ENCODE data around the gene ACSF3.
"Not testable (repeated sequence)": the region's sequence is repeated elsewhere in the genome, so short reads cannot be mapped to it uniquely, and the experiment has no call there.

ACSF3 gene

DNA sequence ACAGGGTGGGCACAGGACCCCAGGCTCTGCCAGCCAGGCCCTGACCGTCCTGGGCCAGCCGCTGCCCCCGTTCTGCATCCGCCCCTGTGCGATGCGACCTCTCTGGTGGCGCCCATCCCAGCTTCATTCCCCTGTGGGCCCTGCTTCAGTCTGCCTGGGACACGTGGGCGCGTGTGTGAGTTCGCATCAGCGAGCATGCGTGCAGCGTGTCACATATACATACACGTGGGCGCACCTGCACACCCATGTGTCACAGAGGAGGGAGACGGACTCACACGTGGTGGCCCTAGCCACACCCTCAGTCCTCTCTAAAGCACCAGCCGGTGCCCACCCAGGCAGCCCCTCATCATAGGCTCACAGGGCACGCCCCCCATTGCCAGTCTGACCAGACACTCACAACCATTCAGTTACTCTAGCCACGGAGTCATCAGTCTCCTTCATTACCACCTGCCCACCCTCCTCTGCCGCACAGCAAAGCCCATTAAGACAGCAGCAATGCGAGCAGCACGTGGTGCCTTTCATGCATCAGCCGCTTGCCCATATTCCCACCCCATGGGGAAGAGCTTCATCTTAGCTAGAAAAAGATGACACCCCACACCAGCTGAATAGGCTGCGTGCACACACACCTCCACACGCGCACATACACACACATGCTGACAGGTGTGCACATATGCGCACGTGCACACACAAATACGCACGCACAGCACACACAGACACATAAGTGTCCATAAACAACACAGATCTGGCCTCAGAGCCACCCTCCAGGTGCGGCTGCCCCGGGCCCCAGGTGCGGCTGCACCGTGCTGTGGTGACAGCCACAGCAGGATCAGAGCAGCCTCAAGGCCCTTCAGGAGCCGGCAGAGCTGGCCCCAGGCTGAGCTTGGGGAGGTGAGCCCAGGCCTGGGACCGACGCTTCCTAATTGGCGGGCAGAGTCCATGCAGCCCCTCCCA lies 68.4 kb downstream of the ACSF3 start:
- DNase-seq (ENCODE audit: low read depth): no peak

DNA sequence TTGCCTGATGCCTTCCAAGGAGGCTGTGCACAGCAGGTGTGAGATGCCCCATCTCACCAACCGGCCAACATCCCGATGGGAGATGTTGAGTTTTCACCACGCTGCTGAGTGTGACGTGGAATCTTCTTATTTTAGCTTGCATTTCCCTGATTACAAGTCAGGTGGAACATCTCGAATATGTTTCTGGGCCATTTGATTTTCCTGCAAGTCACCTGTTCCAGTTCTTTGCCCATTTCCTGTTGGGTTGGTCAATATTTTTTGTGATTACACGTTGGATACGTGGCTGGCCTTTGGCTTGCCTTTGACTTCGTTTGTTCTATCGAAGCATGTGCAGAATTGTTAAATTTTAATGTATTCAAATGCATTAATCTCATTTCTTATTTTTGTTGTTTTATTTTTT lies 69.6 kb downstream of the ACSF3 start:
- DNase-seq (ENCODE audit: low read depth): no peak

DNA sequence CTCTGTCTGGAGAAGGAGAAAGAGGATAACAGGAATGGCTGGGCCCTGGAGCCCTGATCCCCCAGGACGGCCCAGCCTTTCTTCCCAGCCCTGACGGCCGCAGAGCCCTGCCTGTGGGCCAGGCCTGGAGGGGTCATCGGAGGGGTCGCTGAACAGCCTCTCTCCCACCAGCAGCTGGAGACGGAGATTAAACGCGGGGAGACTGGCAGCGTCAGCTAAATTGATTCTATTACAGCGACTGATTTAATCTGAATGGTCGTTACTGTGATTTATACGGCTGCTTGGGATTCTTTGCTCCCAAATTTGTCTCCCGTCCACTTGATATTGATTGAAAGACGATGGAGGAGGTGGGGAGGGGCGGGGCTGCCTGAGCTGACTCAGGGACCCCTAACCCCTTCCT lies 70.8 kb downstream of the ACSF3 start:
- no peak for DNase-seq (ENCODE audit: low read depth)

DNA sequence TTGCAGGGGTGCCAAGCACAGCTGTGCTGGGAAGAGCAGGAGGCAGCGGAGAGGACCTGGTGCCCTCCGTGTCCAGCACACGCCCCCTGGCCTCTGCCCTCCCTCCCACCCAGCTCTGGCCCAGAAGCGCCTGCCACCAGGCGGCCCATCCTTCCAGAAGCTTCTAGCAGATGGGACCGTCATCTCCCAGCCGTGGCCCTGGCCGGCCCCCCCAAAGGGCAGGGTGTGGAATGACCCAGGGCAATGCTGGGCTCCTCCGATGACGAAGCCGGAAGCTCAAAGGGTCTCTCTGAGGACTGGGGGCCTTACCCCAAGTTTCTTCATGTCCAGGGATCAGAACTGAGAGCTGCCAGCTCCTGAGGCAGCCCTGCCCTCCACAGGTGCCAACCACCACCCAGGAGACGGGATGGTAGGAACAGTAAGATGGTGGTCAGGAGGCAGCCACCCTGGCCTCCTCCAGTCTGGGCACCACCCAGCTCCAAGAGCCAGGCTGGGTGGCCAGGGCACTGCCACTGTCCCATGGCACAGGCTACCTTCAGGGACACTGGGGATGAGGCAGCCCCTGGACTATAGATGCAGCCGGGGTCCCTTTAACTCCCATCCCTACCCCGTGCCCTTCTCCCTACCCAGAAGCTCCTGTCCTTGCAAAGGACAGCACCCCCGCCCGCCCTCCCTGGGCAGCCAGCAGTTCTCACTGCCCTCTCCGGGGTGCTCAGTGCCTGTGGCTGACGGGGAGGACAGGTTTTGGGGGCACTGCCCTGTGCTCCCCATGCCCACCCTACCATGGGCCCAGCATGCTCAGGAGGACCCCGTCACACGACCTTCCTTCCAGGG lies 71.4 kb downstream of the ACSF3 start:
- no peak for DNase-seq (ENCODE audit: low read depth)

DNA sequence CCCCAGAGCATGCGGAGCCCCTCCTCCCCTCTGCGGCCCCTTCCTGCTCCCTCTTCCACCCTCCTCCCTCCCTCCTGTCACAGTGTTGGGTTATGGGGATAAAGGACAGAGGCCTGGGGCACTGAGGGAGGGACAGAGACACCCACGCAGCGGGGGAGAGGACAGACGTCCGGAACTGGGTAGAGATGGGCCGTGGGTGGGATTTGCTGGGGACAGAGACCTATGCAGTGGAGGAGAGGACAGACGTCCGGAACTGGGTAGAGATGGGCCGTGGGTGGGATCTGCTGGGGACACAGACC lies 72.0 kb downstream of the ACSF3 start:
- DNase-seq (ENCODE audit: low read depth): not testable (repeated sequence)

DNA sequence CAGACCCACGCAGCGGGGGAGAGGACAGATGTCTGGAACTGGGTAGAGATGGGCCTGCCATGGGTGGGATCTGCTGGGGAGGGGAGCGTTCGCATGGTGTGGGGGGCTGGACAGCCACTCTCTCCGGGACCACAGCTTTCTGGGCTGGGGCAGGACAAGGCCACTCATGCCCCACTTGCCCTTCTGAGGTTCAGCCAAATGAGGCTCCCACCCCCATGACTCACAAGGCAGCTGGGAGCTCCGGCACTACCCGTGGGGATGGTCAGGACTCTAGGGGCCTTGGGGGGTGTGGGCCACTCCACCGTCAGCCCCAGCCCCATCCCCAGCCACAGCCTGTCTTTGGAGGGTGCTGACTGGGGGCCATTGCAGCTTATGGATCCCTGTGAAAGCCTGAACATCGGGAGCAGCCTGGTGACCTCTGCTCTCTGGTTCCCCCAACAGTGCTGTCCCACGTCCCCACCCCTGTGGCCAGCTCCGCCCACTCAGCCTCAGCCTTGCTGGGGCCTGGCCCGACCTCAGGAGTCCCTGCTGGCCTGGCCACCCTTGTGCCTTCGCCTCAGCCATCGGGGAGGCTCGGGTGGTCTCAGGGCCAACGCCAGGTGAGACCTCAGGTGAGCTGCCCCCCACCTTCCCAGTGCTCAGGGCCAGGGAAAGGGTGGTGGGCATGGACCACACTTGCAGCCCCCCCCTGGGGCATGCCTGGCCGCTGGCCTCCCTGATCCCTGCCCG lies 73.2 kb downstream of the ACSF3 start:
- DNase-seq (ENCODE audit: low read depth): no peak

DNA sequence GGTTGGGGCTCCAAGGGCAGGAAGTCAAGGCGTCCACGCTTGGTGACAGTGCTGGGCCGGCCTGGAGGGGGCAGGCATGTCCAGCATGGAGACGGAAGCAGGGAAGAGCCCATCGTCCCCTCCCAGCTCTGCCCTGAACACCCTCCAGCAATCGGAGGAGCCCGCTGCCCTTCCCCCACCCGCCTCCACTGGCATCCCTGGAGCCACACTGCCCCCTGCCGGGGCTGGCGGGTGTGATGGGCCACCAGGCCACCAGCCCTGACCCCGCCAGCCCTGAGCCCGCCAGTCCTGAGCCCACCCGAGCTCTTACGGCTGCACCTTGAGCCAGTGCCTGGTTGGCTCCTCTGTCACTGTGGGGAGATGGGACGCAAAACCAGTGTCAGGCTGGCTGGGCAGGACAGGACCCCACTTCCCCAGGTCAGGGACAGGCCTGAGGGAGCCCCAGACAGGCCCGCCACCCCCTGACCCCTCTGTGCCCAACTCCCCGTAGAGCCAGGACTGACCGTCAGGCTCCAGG lies 73.8 kb downstream of the ACSF3 start:
- DNase-seq (ENCODE audit: low read depth): no peak

DNA sequence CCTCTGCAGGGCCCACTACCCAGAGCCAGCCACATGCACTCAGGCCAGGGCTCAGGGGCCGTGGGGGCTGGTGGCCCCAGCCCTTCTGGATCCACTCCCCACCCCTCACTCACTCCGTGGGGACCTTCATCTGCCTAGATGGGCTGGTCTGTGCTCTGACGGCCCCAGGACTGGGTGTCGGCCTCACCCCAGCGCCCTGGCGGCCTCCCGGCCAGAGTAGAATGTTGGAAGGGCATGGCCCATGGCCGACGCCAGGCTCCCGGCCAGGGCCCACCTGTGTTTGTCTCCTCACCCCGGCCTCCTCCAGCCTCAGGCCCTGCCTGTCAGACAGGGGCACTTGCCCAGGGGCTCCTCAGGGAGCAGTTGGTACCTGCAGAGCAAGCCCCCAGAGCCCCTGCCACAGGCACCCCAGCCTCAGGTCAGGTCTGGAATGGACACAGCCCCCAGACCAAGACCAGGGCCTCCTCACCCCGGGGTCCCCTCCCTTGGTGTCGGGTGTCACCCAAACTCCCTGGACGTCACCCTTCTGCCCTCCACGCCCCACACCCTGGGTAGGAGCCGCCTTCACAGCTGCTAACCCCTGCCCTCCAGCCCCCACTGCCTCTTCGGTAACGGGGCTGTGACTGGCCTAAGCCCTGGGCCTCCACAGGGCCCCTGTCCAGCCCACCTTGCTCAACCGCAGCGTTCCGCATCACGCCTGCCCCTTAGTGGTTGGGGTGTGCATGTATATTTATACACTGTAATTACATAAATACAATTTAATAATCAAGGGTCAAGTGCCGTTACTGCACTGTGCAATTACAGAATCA lies 74.9 kb downstream of the ACSF3 start:
- no peak for DNase-seq (ENCODE audit: low read depth)

DNA sequence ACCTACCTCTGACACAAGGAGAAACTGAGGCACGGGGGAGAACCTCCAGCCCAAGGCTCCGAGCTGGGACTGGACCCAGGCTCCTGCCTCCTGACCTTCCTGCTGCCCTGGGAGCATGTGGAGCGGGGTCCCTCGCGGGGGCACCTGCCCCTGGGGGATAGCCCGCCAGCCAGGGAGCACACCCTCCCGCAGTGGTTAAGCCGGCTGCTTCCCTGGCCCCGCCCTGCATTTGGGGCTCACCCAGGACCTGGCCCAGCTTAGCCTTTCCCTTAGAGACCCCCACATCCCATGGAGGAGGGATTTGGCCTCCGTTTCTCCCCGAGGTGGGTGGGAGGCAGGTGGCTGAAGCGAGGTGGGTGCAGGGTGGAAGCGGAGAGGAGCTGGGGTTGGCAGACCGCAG lies 76.1 kb downstream of the ACSF3 start:
- DNase-seq (ENCODE audit: low read depth): no peak

DNA sequence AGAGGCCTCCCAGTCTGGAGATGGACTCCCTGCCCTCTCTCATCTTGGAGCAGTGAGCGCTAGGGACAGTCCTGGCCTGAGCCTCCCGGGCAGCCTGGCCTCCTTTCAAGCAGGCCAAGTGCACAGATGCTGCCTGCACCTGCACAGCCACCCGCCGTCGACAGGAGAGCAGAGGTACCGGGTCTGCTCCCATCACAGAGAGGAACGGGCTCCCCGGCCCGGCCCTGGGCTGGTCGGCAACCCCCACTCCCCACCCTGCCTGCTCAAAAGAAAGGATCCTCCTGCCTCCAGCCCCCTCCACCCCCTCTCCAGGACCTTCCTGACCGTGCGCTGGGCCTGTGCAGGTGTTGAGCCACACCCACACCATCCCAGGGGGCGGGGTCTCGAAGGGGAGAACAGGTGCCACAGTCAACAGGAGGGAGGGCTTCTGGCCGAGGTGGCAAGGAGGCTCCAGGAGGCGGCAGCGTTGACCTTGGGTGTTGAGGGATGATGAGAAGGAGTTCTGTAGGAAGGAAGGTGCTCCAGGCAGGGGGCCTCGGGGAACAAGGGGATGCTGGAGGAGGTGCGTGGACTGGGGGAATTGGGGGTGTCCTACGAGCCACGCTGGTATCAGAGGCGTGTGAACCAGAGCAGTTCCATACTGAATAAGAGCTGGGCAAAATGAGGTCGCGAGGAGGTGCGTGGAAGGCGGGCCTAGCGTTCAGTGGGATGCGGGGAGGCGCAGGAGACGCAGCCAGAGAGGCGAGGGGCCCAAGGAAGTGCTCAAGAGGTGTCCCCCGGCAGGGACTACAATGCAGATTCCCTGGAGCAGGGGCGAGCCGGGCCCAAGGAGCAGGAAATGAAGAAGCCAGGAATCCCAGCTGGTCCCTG lies 76.9 kb downstream of the ACSF3 start:
- no peak for DNase-seq (ENCODE audit: low read depth)

DNA sequence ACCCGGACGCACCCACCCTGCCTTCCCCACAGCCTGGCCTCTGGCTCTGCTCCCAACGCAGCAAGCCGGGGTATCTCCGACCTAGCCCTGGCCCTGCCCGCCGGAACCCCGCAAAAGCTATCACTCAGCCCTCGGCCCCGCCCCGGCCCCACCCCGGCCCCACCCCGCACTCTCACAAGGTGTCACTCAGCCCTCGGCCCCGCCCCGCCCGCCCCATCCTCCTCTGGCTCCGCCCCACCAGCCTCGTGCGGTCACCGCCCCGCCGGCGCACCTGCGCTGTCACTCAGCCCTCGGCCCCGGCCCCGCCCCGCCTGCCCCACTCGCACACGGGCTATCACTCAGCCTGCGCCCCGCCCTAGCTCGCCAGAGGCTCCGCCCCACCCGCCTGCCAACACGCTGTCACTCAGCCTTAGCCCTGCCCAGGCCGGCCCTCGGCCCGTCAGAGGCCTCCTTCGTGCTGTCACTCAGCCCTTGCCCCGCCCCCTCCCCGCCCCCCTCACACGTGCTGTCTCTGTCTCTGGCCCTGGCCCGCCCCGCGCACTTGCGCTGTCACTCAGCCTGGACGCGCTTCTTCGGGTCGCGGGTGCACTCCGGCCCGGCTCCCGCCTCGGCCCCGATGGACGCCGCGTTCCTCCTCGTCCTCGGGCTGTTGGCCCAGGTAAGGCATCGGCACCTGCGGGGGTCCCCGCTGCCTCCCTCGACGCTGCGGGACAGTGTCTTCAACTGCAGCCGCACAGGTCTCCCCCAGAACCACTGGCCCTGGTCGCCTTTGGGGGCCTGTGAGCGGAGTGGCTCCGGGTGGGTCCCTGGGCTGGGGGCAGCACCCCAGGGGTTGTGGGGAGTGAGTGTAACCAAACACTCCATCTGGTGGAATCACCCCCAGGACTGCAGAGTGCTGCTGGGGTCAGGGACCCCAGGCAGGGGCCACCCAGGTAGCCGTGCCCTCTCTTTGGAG lies 77.8 kb downstream of the ACSF3 start, which contains the start of gene CDH15:
TSS of gene CDH15 (plus strand) at position 533 of the 955 bp plus-strand sequence. CDS start at position 617, 84 bp downstream.
- DNase-seq (ENCODE audit: low read depth): peak; percentile 66

DNA sequence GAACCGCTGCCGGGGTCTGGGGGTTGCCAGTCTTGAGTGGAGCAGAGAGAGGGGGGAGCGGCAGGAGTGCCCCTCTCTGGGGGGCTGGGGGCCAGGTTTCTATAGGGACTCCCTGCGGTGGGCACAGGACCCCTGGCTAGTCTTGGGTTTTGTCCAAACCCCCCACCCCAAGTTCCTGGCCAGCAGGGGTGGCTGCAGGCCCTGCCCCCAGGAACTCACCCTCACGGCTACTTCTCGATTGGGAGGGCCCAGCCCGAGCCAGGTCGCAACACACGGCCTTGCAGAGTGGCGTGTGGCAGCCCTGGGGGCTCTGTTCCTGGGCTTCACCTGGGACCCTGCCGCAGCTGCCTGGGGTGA lies 78.5 kb downstream of the ACSF3 start:
- DNase-seq (ENCODE audit: low read depth): no peak

DNA sequence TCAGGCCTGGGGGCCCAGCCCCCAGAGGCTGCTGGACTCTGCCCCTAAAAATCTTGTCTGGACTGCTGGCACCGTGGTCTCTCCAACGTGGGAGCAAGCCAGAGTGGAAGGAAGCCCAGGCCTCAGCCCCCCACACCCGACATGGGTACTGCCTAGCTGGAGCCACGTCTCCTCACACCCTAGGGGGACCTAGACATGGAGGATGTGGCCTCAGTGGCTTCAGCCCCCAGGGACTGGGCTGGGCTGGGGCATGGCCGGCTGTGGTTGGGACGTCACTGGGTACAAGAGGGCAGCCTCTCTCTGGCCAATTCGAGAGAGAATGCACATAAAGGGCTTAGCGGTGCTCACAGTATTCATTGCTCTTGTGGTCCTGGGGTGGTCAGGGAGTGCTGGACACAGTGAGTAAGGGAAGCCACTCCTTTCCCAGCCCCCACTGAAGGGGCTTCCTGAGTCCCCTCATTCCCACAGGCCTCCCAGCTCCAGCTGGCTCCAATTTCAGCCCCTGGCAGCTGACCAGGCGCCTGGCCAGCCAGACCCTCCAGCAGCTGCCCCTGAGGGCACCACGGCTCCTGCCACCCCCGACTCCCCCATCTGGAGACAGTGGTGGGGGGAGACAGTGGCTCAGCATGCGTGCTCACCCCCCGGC lies 79.0 kb downstream of the ACSF3 start:
- no peak for DNase-seq (ENCODE audit: low read depth)

DNA sequence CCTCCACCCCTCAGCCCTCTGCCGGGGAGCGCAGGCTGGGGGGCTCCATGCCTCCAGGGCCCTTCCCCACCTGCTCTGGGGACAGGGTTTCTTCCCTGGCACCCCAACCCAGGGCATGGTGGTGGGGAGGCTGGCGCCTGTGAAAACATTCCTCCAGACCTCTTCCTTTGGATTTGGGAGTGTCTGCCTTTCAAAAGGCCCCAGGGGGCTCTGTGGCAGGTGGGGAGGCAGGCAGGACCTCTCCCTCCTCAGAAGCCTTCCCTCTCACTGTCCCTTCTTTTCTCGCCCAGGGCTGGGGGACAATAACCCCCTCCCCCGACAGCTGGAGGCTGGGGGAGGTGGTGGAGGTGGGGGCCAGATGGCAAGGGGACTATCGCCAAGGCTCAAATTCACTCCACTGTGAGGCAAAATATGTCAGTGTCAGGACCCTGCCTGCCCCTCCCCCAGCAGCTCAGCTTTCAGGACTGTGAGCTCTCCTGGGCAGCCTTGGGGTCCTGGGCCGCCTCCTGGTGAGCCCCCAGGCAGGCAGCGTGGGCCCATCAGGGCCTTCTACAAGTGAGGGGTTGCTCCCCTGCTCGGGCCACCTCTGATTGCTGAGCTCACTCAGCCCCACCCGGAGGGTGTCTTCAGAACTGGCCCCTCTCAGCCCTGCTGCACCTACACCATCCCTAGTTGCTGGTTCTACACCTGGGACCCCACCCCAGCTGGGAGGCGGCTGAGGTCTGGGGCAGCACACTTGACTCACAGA lies 79.7 kb downstream of the ACSF3 start:
- DNase-seq (ENCODE audit: low read depth): no peak

DNA sequence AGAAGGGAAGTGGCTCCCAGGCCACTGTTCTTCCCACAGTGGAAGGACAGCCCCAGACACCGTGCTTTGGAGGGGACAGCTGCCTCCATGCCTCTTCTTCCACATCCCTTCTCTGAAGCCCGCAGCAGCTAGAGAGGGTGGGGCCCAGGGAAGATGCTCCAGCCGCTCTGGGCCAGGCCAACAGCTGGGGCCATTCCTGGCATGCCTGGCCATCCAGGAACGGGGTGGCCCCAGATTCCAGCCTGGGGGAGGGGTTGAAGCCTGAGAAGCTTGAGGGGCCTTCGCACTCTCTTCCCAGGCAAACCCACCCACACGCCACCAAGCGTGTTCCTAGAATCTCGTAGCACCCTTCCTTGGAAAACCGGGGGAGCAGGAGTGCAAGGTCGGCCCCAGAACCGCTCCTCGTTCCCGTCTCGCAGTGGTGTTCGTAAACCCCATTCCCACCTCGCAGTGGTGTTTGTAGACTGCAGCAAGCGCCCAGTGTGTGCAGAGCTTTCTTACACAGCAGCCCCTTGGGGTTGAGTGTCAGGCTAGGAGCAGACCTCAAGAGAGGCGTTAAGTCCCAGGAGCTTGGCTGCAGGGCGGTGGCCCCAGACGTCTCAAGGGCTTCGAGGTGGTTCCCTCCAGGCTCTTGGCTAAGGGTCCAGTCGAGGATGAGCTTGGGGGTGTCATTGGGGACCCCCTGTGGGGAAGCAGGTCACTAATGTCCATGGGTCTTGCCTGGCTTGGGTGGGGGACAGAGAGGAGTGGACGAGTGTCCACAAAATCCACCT lies 80.6 kb downstream of the ACSF3 start:
- DNase-seq (ENCODE audit: low read depth): no peak

DNA sequence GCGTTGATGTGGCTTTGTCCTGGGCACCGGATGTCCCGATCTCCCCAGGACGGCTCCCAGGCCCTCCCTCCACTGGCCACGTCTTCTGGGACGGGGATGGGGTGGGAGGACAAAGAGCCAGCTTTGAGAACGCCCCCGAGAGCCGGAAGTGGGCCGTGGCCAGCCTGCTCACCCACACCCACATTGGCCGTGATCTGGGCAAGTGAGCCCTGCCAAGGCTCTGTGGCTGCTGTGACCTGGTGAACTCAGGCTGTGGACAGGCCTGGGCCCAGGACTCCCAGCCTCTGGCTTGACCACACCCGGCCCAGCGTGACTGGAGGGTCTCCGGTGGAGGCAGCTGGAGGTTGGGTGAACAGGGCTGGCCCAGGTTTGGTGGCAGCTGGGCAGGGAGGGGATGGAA lies 81.2 kb downstream of the ACSF3 start:
- no peak for DNase-seq (ENCODE audit: low read depth)
